NT2/D1 (cell line): ENCODE data around the gene SQSTM1.

Experiments
- SUZ12 ChIP-seq: IDR thresholded peaks from 2 replicates; pipeline ENCODE4 v1.6.1; 2011; ENCODE audit not compliant: insufficient read length, insufficient read depth; ENCODE audit errors: extremely low read depth
- YY1 ChIP-seq: IDR thresholded peaks from 2 replicates; pipeline ENCODE4 v1.6.1; 2011; ENCODE audit not compliant: insufficient read length, insufficient read depth
- ZNF274 ChIP-seq: IDR thresholded peaks from 2 replicates; pipeline ENCODE4 v1.6.1; 2011; ENCODE audit warnings: mild to moderate bottlenecking, low read depth, low read length

DNA sequence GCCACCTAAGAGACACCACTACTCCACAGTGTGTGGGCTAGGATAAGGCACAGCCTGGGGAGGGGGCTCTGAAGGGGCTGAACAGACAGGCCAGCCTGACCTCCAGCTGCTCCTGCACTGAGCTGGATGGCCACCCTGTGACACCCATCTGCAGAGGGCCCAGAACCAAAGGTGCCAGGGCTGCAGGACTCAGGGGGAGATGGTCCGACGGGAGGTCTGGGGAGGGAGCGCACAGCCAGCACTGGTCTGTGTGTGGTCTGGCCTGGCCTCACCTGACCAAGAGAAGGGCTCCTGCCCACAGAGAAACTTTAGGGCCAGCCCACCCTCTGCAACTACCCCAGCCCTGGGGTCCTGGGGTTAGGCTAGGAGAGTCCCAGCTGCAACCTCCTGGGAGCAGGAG, 26.1 kb upstream of the SQSTM1 start:
- no peak for TF ChIP-seq ZNF274
- no peak for TF ChIP-seq YY1
- TF ChIP-seq SUZ12: no peak
